Posterior cingulate gyrus (tissue), 11 donors: ENCODE measurements around the gene RCAN1.

Experiments
- DNase-seq, 10 donors: peaks; one replicate each; pipeline versions ENCODE4 v3.0.0 to v3.0.0-alpha.2; 2020 to 2021; ENCODE audit warnings: mixed read lengths in 3 of 10
- intact Hi-C: fragments of 100-400 bp; cut with DNase I; formaldehyde crosslinking; loops from one replicate; pipeline ENCODE4 v1.15.1; 2023

Gene RCAN1

DNA sequence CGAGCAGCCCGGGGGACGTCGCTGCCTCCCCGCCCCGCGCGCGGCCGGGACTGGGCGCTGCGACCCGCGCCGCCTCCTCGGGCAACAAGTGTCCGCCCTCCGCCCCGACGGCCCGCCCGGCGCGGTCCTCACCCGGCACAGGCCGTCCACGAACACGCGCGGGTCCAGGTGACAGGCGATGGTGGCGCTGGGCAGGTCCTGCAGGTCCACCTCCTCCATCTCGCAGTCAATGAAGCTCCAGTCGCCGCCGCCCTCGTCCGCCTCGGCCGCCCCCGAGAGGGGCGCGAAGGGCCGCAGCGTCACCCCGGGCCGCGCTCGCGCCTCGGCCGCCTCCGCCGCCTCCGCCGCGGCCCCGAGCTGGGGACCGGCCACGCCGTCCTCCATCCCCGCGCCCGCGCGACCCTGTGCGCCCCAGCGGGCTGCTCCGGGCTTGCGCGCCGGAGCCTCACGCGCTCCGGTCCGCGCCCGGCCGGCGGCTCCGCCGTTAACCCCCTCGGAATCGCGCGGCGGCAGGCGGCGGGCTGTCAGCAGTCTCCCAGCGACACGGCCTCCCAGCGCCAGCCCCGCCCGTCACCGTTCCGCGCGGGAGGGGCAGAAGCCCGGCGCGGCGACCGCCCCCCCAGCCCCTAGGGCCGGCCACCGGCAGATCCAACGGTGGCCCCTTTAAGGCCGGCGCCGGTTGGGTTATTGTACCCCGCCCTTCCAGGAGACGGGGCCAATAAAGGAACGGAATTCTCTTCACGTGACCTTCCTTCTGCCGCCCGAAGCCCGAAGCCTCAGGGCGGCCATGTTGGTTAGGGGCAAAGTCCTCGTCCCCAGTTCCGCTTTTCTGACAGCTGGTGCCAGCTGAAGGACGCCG, at the start of gene RCAN1:
TSS of gene RCAN1 (minus strand) at position 486 of the 859 bp plus-strand sequence. CDS start at position 384, 102 bp downstream.
- intact Hi-C loops = loop anchor here (10.0 kb wide), 2 partner anchors 700 to 970 kb away; partner anchors contain the start of genes ATP5PO, CRYZL1 and ITSN1
- DNase-seq = peak; percentile 84 to 99 (median 92)

DNA sequence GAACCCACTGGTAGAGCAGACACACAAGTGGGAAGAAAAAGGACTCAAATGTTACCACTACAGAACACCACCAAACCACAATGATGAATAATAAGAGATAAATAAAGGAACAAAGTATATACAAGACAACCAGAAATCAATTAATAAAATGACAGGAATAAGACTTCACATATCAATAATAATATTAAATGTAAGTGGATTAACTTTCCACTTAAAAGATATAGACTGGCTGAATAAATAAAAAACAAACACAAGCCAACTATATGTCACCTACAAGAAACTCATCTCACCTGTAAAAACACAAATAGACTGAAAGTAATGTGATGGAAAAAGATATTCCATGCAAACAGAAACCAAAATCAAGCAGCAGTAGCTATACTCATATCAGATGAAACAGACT, 46.9 kb upstream of the RCAN1 start:
- no peak for DNase-seq
- intact Hi-C loops = no loop called here

GRCh38 chr21:34653522-34653921, 38.6 kb upstream of the RCAN1 start:
- intact Hi-C loops = no loop called here
- no peak for DNase-seq

- DNase-seq = no peak
- intact Hi-C loops = no loop called here
These were observed 36.7 kb upstream of the RCAN1 start for GRCh38 chr21:34651642-34652041.

GRCh38 chr21:34650861-34651431, 36.0 kb upstream of the RCAN1 start:
- intact Hi-C loops = no loop called here
- DNase-seq = no peak

GRCh38 chr21:34649400-34649799, 34.5 kb upstream of the RCAN1 start:
- intact Hi-C loops = no loop called here

GRCh38 chr21:34648739-34649297, 33.9 kb upstream of the RCAN1 start:
- intact Hi-C loops = no loop called here
- no peak for DNase-seq

More at GRCh38 chr21:34649400-34649799, 34.5 kb upstream of the RCAN1 start:
- DNase-seq = no peak

- intact Hi-C loops = no loop called here
- DNase-seq = no peak
These were observed 32.6 kb upstream of the RCAN1 start for GRCh38 chr21:34647555-34647954.

DNA sequence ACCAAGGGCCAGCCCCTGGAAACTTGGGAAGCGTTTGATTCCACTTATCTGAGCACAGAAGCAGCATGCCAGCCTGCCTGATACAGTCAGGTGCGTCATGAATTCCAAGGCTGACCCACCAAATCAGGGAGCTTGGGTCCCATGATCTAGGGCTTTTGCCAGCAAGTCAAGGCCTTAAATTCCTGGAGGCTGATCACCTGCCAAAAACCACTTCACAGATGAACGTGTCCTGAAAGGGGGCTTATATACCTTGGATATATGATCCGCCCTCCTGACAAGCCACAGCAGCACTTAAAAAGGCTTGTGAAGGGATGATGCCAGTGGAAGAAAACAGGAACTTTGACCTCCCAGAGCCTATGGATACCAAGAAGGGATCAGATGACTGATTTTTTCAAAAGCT, 29.9 kb upstream of the RCAN1 start:
- DNase-seq = no peak
- intact Hi-C loops = no loop called here

DNA sequence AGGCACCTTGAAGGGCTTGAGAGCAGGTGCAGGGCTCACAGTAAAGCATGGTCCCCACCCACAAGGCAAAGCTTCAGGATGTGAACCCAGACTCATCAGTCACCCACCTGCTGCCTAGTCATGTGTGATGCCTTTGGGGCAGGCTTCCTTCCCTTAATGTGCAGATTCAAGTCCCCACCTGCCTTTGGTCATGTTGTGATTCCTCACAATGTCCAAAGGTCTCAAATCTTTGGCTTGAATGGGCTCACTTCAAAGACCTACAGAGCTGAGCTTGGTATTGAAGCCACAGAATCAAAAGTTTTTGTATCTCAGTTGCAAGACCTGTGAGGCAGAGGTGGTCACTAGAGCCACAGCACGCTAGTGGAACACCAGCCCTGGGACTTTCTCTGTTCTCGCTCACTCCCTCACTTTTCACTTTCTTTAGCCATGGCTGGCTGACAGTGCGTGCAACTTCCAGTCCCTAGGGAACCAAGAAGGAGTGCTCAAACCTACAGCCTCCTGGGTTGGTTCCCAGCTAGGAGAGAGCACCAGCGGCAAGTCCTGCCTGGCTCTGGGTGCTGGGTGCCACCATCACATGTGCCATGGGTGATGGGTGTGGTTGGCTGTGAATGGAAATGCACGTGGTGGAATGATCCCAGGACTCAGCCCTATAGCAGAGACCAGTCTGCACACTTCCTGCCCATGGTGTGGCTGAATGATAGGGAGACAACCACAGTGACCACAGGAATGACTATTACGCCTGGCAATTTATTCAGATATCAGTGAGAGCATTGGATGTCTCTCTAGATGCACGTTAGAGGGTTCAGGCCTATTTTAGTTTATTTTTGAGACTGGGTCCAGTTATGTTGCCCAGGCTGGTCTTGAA, 27.5 kb upstream of the RCAN1 start:
- DNase-seq = no peak
- intact Hi-C loops = no loop called here

DNA sequence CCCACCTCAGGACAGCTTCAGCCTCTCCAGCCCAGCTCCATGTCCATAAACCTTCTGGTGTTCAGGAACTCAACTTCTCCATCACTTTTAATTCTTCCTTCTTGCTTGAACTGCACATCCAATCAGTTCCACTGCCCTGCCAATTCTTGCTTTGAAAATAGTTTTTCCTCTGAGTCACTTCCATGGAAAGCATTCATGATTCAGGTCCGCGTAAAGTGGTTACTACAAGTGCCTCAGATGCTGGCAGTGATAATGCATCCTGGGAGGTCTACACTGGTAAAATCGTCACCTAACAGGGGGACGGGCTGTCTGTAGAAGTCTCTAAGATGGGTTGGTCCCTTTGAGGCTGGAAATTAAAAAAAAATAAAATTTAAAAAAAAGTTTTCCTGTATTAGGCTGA, 25.9 kb upstream of the RCAN1 start:
- intact Hi-C loops = no loop called here
- DNase-seq = no peak

GRCh38 chr21:34639882-34640788, 25.2 kb upstream of the RCAN1 start:
- intact Hi-C loops = no loop called here
- no peak for DNase-seq

DNA sequence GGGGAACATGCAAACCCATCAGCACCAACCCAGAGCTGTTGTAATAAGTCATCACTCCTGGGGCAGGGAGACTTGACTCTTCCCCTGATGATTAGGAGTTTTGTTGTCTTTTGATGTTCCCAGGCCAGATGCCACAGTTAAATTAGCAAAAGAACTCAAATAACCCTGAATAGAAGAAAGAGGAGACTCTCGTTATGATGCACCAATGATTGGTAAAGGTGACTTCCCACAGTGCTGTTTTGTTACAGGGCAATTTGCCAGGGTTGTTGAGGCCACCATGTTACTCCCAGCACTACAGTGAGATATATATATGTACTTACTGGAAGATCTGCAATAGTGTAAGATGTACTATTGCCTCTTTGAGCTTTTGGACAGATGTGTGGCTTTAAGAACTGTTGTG, 24.3 kb upstream of the RCAN1 start:
- intact Hi-C loops = no loop called here
- DNase-seq = no peak

- no peak for DNase-seq
- intact Hi-C loops = no loop called here
These were observed 22.0 kb upstream of the RCAN1 start for GRCh38 chr21:34636961-34637360.

GRCh38 chr21:34635307-34635706, 20.4 kb upstream of the RCAN1 start:
- intact Hi-C loops = no loop called here
- no peak for DNase-seq

DNA sequence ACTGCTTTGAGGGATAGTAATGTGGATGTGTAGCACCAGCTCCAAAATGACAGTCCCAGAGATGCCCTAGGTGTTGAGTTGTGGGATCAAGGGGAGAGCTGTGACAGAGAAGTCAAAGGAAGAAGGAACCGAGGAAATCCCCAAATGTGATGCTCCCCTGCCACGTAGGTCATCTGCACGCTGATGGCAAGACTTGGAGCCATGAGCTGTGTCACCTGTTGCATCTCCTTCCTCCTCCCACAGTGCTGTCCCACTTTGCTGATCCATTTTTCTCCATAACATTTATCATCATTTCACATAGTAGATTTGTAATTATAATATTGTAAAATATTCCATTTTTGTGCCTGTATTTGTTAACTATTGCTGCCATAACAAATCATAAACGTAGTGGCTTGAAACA, 17.6 kb upstream of the RCAN1 start:
- DNase-seq = no peak
- intact Hi-C loops = no loop called here

- intact Hi-C loops = no loop called here
- DNase-seq = peak in 1 of 10 donors; percentile 34
These were observed 15.7 kb upstream of the RCAN1 start for GRCh38 chr21:34630536-34631143.

DNA sequence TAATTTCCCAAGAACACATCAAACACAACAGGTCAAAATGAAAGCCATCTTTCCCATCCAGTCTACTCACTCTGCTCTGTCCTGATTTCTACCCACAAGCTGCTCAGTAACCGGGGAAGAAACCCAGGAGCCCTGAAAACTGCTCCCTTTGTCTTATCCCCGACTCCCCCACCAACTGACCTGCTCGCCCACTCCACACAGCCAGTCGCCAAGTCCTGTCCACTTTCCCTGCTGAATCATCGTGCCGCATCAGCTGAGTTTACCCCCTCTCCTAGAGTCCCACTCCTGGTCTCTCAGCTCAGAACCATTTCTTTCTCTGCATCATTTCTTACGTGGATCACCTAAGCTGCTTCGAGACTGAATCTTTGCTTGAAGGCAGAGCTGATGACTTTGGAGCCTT, 11.2 kb upstream of the RCAN1 start:
- intact Hi-C loops = no loop called here
- no peak for DNase-seq

DNA sequence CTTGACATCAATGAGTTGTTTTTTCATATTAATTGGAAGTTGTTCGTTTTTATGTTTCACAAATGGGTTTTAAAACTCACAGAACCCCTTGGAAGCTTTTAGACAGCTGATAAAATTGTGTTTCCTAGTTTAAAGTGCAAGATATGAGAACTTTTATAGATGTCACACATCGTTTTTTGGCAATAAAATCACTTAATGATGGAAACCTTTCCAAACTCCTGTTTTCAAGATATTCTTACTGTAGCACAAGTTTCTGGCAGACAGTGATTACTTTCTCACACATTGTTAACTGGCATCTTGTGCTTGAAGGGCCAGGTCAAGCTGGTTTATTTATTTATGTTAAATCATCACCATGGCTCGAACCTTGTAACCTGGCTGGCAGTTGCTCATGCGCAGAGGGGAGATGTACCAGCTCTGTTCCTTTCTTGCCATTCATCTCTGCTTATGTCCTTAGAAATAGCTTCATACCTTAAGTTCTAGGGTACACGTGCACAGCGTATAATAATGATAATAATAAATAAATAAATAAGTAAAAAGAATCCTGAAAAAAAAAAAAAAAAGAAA, 10.2 kb upstream of the RCAN1 start:
- intact Hi-C loops = no loop called here
- DNase-seq = no peak
